Jurkat, Clone E6-1 (cell line): Measurements from ENCODE around the gene KLHL36.
"Not testable (repeated sequence)": the region's sequence is repeated elsewhere in the genome, so short reads cannot be mapped to it uniquely, and the experiment has no call there.

Source experiments
- DNase-seq: peaks from one replicate; pipeline ENCODE4 v3.0.0-alpha.2; 2011; ENCODE audit warnings: low read depth, low spot score
- H3K4me3 ChIP-seq: 2 replicates; pipeline ENCODE4 v1.5.1; 2011; ENCODE audit warnings: mild to moderate bottlenecking, low read length, control low read depth, moderate library complexity

KLHL36 gene

DNA sequence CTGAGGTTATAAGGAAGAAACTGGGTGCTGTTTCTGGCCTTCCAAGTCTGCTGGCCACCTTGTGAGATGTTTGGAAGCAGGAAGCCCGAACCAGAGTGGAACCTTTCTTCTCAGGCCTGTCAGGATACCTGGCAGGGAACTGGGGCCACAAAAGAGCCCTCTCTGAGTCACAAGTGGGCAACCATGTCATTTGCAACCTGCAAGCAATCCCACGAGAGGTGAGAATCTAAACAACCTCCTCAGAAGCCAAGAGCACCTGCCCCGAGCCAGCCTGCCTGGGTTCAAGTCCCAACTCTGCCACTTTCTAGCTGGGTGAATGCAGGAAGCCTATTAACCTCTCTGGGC is 33.7 kb upstream of the KLHL36 start:
- DNase-seq = no peak

DNA sequence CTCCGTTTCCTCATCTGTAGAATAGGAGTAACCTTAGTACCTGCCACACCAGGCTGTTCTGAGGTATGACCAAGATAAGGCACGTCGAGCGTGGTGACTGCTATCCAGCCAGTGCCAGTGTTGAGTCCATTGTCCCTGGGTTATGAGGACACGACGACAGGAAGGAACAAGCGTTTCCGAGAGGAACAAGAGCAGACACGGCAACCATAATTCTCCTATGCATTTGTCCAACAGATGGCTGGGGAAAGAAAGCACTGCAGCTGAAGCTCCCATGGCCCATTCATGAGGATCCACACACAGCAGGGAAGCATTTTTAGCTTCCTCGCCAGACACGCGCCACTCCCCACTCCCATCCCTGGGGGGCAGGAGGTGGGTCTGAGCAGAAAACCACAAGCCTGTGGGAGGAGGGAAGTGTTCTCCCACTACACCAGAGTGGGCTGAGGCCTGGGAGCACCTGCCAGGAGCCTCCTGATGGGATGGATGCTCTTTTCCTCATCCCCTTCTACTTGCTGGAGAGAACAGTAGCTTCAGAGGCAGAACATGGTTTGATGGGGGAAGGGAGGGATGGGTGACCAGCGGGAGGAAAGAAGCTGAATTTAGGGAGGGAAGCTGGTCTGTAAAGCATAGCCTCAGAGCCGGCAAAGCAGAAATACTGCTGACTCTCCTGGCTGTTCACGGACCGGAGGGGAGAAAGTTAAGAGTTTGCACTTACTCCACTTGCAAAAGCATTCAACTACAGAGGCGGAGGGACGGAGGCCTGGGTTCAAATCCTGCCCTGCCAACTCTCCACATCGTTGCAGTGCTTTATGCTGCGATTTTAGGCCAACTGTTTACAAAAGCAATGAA is 33.1 kb upstream of the KLHL36 start:
- no peak overlapping the region for H3K4me3 ChIP-seq
- no peak for DNase-seq

More for the DNA sequence above, 33.7 kb upstream of the KLHL36 start:
- no peak overlapping the region for H3K4me3 ChIP-seq

DNA sequence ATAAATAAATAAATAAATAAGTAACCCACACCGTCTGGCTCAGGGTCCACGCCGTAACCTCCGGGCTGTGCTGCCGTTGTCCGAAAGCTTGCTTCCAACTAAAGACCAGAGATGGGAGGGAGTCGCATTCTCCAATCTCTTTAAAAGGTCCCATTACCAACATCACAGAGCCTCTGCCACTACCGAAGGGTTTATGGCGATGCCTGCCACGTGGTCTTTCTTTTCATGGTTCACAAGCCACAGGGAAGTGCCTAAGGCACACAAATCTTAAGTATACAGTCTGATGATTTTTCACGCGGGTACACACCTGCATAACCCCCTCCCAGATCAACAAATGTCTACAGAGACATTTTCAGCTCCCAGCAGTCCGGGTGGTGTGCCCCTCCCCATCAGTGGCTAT is 31.8 kb upstream of the KLHL36 start:
- DNase-seq = peak; percentile 48
- peak overlapping the region; percentile 70 for H3K4me3 ChIP-seq

DNA sequence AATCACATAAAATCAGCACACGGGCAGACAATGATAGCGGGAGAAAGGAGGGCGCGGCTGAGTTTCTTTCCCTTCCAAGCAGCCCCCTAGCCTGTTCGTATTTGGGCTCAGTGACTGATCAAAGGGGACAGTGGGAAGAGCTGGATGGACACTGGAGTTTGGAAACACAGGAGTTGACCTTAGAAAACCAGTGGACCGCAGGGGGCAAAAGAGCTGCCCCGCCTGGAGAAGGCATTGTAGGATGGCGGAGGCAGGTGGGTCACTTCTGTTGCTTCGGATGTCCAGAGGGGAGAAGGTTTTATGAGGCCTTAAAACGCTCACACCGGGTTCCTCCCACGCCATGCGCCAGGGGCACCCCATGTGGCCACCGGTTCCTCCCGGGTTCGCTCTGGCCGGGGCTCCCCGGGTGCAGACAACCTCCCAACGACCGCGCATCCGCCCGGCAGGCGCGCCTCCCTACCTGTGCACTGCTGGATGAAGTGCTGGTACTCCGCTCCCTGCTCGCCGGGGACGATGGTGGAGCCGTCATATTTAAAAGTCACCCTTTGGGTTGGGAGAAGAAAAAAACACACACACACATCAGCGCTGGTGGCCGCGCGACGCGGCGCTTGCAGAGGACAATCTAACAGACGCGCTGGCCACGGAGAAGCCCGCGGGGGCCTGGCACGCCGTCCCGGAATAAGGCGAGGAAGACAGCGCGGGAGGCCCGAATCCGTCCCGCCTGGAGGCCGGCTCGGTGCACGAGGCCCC is 31.1 kb upstream of the KLHL36 start:
- H3K4me3 ChIP-seq = peak overlapping the region; percentile 70
- no peak for DNase-seq

DNA sequence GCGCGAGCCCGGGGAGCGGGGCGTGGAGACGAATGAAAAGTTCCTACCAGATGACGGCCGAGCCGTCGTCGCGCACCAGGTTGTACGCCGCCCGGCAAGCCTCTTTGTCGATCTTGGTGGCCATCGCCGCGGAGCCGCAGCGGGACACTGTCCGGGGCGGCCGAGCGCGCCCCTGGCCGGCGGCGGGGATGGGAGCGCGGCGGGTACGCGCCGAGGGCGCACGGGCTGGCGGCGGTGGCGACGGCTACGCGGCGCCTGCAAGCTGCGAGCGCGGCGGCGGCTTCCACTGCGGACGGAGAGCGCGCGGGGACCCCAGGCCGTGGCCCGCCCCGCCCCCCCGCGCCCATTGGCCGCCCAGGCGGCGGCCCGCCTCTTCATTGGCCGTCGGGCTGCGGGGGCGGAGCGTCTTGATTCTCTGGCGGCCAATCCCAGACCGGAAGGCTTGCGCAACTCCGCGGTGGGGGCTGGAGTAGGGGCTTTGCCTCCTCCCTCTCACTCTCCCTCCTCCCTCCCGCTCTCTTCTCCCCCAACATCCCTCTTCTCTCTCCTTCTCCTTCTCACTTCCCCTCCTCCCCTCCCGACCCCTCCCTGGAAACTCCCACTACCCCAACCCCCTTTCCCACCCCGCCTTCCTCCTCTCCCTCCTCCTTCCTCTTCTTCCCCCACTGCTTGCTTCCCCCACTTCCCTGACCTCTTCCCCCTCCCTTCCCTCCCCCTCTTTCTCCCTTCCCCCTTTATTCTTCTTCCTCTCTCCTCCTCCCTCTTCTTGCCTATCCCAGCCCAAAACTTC is 30.3 kb upstream of the KLHL36 start, which contains the start of gene COTL1:
Gene COTL1 (minus strand): TSS at position 288 of the 790 bp plus-strand sequence. CDS start 164 bp downstream, at position 124.
- peak within 1 kb of the TSS; percentile 70 for H3K4me3 ChIP-seq
- DNase-seq = peak; percentile 92

DNA sequence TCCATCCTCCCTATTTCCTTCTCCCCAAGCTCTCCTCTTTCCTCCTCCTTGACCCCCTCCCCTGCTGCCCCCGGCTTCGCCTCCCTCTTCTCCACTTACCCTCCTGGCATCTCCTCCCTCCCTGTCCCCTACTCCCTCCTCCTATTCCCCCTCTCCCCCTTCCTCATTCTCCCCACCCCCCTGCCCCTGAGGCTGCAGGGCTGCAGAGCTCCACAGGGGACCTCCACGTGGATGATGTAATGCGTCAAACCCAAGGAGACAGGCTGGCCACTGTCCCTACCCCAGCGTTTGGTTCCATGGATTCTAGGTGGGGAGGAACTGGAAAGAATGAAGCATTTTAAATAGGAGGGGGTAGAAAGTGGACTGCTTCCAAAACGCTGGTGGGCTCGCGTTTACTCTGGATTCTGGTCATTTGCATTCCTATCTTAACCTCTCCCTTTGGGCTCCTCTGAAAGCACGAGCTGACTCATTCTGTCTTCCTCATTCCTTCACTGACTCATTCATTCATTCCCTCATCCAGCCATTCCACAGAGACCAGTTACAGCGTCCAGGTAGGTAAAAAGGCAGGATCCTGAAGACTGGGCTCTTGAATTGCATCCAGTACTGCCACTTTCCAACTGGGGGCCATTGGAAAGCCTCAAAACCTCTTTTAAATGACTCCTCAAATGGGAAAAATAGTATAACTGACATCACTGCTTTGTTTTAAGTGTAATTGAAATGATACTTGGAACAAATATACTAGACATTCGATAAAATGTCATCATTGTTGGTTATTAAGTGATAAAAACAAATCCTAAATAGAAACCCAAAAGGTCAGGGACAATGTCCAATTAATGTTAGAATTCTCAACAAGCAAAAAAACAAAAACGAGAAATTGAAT is 29.5 kb upstream of the KLHL36 start:
- peak overlapping the region; percentile 35 for H3K4me3 ChIP-seq
- no peak for DNase-seq

DNA sequence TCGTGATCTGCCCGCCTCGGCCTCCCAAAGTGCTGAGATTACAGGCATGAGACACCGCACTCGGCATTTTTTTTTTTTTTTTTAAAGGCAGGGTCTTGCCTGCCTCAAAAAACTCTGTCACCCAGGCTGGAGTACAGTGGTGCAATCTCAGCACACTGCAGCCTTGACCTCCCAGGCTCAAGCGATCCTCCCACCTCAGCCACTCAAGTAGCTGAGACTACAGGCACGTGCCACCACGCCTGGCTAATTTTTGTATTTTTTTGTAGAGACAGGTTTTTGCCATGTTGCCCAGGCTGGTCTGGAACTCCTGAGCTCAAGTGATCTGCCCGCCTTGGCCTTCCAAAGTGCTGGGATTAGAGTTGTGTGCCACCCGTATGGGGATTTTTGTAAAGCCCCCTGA is 27.4 kb upstream of the KLHL36 start:
- H3K4me3 ChIP-seq, DNase-seq: not testable (repeated sequence)

DNA sequence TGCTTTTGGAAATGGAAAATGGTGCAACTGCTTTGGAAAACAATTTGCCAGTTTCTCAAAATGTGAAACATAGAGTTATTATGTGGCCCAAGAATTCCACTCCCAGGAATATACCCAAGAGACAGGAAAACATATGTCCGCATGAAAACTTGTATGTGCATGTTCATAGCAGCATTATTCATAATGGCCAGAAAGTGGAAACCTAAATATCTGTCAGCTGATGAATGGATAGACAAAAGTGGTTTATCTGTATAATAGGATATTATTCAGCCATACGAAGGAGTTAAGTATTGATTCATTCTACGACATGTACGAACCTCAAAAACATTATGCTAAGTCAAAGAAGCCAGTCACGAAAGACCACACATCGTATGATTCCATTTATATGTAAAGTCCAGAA is 22.8 kb upstream of the KLHL36 start:
- DNase-seq = no peak
- H3K4me3 ChIP-seq = no peak overlapping the region

DNA sequence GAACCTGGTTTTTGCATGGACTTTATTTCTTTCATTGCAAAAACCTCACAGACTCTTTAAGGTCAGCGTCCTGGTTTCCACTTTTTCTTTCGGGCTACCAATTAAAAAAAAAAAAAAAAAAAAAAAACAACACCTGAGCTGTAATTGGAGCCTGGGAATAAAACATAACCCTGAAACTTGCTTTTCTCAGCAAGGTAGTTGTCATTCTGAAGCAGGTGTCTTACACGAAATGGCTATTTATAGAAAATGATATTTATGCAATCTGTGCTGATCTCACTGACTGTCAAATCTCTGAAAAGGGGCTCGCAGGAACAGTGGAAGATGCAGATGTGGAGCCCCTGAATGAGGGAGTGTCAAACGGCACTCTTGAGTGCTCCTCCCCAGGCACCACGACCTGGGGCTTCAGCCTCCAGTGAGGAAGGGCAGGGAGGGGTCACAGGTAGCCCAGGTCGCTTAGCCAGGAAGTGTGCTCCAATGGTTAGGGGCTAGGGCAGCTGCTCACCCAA is 20.0 kb upstream of the KLHL36 start:
- no peak for DNase-seq
- no peak overlapping the region for H3K4me3 ChIP-seq

DNA sequence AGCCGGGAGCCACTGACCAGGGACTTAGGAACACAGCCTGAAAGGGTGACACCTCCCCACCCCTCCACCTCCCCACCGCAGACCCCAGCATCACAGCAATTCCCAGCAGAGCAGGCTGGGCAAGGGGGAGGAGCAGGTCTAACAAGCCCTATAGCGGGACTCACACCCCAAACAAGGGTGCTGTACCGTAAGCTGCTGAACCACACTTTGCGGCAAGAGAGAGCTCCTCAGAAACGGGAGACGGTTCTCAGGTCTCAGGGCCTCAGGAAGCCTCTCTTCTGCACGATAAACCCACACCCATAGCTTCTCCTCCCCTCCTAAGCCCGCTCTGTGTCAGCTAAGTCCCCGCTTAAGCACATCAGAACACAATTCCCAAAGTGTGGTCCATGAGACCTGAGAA is 18.7 kb upstream of the KLHL36 start:
- DNase-seq = no peak

DNA sequence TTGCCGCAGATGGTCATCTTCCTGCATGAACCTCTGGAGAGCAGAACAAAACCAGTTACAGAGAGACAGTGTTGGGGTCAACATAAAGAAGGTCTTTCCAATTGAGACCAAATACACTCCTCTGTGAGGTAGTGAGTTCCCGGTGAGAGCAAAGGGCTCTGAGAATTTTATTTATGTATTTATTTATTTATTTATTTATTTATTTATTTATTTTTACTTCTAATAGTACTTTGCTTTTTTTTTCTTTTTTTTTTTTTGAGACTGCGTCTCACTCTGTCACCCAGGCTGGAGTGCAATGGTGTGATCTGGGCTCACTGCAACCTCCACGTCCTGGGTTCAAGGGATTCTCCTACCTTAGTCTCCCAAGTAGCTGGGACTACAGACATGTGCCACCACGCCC is 18.3 kb upstream of the KLHL36 start:
- no peak for DNase-seq
- no peak overlapping the region for H3K4me3 ChIP-seq

More for the DNA sequence above, 18.7 kb upstream of the KLHL36 start:
- no peak overlapping the region for H3K4me3 ChIP-seq

DNA sequence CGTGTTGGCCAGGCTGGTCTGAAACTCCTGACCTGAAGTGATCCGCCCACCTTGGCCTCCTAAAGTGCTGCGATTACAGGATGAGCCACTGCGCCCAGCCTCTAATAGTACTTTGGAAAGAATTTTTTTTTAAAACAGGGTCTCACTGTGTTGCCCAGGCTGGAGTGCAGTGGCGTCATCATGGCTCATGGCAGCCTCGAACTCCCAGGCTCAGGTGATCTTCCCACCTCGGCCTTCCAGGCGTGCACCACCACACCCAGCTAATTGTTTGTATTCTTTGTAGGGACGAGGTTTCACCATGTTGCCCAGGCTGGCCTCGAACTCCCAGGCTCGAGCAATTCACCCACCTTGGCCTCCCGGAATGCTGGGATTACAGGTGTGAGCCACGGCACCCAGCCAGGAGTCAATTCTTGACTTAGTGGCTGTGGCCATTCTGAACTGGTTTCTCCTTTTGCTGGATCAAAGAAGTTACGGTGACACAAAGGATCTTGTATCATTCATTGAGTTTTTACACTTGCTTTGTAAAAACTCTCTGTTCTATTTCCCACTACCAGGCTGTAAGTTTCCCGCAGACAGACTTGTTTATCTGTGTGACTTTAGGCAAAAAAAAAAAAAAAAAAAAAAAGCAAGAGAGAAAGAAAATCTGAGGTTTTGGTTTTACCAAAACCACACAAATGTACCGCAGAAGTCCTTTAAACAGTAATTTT is 17.7 kb upstream of the KLHL36 start:
- DNase-seq = no peak
- H3K4me3 ChIP-seq = no peak overlapping the region

DNA sequence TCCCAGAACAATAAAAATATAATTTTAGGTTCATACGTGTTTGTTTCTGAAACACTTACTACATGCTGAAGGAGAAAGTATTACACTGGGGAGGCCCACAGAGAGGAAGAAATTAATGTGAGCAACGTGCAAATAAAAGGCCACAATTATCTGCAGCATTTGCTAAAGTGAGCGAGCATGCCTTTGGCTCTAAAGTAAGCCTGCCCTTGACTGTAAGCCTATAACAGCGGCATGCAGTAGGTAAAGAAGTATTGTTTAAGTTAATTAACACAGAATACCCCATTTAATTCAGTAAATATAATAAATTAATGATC is 17.2 kb upstream of the KLHL36 start:
- no peak overlapping the region for H3K4me3 ChIP-seq
- no peak for DNase-seq

DNA sequence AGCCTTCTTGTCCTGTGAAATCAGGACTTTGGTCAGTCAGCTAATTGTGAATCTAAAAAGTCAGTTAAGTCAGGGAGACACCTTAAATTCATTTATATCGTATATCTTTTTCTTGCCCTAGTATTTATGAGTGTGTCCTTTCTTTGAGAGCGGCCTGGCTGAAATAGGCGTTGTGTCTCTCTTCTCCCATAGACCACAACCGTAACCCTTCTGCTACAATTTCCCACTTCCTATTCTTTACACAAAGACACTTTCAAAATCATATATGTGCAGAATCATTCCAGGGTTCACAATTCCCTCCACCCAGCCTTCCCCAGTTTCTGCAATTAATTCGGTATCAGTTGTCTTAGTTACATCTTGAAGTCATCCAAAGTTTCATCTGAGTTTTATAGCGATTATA is 16.4 kb upstream of the KLHL36 start:
- H3K4me3 ChIP-seq = no peak overlapping the region
- DNase-seq = no peak

DNA sequence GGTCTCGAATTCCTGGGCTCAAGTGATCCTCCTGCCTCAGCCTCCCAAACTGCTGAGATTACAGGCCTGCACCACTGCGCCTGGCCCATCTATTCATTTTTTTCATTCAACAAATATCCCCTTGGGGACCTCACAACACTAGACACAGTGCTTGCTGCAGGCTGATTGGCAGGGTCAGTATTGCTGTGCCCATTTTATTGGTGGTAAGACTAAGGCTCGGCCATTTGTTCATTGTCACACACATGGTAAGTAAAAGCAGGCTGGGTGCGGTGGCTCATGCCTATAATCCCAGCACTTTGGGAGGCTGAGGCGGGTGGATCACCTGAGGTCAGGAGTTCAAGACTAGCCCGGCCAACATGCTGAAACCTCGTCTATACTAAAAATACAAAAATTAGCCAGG is 15.4 kb upstream of the KLHL36 start:
- not testable (repeated sequence) for DNase-seq, H3K4me3 ChIP-seq

DNA sequence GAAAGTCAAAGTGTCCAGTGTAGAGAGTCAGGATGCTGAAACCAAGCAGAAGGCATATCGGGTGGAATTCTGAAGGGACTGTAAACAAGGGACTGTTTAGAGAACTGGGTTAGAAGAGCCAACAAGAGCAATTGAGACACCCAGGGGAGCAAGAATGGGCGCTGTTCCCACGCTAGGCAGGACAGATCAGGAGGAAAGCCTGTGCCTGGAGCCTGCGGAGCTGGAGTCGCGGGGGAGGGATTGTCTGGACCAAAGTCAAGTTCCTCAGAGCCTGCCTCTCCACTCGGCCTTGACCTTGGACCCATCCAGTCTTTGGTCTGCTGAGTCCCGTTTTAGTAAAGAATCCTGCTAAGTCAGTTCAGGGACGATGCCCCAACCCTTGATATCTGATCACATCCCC is 14.7 kb upstream of the KLHL36 start:
- no peak for DNase-seq
- no peak overlapping the region for H3K4me3 ChIP-seq

DNA sequence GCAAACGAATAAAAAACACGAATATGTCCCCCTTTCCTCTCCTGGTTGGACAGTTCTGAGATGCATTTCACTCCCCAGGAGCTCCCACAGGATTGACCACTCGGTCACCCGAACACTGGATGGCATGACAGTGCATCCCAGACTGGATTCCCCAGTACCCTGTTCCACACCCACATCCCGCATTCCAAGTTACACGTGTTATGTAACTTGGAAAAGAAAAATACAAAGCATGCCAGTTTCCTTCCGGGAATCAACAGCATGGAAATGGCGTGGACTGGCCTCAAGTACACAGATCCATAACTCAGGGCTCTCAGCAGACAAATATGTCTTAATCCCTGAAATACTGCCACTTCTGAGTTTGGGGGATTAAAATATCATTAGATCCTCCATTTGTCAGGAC is 12.6 kb upstream of the KLHL36 start:
- H3K4me3 ChIP-seq = no peak overlapping the region
- DNase-seq = no peak

DNA sequence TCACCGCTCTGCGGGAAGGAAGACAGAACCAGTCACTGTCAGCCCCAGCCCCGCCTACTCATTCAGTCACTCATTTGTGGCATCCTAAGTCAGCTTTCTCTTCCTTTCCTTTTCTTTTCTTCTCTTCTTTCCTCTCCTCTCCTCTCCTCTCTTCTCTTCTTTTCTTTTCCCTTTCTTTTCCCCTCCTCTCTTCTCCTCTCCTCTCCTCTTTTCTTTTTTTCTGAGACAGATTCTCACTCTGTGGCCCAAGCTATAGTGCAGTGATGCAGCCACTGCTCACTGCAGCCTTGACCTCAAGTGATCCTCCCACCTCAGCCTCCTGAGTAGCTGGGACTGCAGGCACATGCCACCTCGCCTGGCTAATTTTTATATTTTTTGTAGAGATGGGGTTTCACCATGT is 10.6 kb upstream of the KLHL36 start:
- H3K4me3 ChIP-seq = no peak overlapping the region
- DNase-seq = no peak
